NCI-H2196 treated with DMSO at 0.1 percent for 48 hours (cell line): Measurements from ENCODE around the gene MYMK.
"Not testable (repeated sequence)": the region's sequence is repeated elsewhere in the genome, so short reads cannot be mapped to it uniquely, and the experiment has no call there.

Experiments
- DNase-seq: peaks from one replicate; lab custom pipeline; 2025; ENCODE audit not compliant: unreplicated experiment; lab: John Stamatoyannopoulos, UW

Gene MYMK, protein sequence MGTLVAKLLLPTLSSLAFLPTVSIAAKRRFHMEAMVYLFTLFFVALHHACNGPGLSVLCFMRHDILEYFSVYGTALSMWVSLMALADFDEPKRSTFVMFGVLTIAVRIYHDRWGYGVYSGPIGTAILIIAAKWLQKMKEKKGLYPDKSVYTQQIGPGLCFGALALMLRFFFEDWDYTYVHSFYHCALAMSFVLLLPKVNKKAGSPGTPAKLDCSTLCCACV

DNA sequence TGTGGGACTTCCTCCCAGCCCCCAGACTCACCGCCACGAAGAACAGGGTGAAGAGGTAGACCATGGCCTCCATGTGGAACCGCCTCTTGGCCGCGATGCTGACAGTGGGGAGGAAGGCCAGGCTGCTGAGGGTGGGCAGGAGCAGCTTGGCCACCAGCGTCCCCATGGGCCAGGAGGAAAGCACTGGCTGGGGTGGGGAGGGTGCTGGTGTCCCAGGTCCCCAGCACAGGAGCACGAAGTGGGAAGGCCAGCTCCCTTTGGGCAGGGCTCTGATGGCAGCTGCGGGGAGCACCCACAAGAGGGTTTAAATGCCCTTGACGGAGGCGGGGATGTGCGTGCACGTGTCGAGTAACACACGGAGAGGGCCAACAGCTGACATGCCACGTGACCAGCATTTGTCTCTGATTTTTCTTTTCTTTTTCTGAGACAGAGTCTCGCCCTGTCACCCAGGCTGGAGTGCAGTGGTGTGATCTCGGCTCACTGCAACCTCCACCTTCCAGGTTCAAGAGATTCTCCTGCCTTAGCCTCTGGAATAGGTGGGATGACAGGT lies at the start of gene MYMK:
Gene MYMK, minus strand, starts transcription at position 281 of the 550 bp plus-strand sequence. Its CDS starts 115 bp downstream, at position 166.
- DNase-seq = no peak

DNA sequence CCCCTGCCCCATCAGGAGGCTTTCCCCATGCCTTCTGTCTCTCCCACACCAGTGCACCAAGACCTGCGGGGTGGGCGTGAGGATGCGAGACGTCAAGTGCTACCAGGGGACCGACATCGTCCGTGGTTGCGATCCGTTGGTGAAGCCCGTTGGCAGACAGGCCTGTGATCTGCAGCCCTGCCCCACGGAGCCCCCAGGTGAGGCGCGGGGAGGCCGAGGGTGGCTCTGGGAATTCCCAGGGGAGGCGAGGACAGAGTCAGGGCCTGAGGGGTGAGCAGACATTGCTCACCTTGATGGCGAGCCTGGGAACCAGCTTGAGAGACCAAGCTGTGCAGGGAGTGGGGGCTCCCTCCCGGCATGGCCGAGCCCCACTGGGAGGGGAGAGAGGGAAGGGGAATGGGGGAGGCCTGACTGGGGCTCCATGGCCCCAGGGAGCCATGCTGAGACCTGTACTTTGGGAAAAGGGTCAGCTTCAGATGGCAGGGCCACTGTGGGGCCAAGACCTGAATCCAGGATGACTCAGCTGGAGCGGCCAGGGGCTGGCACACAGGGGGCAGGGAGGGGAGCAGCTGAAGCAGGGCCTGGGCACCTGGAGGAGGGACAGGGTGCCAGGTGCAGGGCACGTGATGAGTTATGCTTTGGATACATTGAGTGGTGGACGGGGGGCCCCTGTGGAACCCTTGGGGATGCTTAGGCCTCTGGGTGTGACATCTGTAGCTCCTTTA lies 49.2 kb upstream of the MYMK start:
- DNase-seq = no peak

DNA sequence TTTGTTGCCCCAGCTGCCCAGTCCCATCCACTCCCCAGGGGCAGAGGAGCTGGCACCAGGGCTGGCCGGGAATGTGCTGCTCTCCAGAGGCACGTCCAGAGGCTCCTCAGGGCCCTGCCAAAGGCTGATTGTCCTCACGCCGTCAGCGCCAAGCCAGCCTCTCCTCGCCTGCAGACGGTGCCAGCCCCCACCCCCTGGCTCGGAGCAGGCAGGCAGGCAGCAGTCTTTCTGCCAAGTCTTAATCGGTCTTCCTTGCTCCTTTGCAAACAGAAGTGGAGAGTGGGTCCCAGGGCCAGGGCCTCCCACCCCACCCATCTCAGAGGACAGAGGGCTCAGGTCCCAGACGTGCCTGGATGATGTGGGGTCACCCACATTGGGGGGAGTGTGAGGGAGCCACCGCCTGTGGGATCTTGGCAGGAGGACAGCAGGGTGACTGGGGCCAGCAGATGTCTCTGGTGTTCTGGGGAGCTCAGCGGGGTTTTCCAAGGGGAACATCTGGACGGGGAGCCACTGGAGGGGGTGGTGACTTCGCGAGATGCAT lies 48.1 kb upstream of the MYMK start:
- peak; percentile 23 for DNase-seq

DNA sequence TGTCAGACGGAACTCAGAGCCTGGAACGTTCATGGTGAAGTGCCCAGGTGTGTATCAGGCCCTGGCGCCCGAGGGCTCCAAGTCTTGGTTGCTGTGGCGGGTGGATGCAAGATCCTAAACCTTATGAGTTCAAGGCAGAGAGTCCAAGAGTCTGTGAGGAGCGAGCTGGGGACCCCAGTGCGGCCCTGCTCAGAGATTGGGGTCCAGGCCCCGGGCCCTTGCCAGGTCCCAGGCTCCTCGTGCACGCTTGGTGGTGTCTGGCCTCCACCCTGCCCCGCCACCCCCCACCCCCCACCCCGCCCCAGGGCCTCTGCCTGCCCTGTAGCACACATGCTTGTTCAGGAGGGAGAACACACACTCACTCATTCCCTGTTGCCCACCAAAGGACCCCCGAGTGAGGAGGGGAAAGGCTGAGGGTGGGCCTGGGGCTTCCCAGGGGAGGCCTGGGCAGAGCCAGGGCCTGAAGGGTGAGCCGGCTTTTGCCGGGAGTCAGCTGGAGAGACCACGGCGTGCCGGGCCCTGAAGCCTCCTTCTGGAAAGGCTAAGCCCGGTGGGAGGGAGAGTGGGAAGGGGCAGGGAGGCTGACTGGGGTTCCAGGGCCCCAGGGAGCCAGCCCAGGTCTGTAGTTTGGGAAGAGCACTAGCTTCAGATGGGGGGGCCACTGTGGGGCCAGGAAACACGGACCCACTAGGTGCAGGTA lies 47.3 kb upstream of the MYMK start:
- no peak for DNase-seq

DNA sequence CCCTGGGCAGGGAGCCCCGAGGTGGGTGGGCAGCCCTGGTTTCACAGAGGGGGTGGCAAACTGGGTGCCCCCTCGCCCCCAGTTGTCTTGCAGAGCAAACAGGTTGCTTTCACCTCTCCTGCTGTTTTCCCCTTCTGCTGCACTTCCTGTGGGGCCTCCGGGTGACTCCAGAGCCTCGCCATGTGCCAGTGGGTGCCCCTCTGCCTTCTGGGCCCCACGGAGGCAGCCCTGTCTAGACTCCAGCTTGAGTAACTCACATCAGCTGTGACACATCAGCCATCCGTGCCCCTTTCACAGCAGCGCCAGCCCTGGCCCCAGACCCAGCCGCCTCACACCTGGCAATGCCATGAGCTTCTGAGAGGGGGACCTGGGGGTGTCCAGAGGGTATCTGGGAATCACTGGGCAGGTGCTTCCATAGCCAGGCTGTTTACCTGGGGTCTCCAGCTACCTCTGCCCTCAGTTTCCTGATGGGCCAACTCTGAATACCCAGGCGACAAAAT lies 46.7 kb upstream of the MYMK start:
- DNase-seq = no peak

DNA sequence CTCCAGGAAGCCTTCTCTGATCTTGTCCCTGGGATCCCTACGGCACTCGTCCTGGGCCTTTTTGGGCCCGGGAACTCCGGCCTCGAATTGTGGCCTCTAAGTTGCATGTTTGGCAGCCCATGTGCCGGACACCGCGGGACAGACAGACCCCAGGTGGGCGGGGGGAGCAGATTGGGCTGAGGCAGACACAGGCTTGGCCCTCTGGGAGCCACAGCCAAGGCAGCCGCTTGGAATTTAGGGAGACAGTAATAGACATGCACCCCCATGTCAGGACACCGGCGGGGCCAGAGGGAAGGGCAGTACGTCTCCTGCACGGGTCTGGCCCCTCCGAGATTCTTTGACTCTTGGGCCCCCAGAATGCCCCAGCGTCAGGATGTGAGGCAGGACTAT lies 45.9 kb upstream of the MYMK start:
- no peak for DNase-seq

DNA sequence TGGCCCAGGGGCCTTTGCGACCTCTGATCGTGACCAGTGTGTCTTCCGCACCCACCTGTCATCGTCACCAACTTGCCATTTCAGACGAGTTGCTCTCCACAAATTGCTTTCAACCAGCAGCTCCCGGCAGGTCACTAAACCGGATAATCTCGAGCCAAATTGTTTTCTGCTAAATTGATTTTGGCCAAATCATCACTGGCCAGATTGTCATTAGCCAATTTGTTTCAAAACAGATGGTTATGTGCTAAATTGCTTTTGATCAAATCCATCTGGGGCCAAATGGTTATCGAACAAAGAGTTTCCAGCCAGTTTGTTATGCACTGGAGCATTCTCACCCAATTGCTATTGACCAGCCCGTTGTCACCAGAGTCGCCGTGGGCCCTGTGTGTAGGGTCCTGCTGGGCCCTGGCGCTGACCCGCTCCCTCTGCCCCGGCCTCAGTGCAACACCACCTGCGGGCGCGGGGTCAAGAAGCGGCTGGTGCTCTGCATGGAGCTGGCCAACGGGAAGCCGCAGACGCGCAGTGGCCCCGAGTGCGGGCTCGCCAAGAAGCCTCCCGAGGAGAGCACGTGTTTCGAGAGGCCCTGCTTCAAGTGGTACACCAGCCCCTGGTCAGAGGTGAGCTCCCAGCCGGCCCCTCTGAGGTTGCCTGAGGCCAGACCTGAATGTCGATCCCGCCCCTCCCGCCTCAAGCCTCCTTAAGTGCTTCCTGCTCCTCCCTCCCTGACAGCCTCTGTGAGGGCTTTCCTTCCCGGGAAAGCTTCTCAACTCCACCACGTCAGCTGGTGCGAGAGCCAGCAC lies 45.3 kb upstream of the MYMK start:
- no peak for DNase-seq

DNA sequence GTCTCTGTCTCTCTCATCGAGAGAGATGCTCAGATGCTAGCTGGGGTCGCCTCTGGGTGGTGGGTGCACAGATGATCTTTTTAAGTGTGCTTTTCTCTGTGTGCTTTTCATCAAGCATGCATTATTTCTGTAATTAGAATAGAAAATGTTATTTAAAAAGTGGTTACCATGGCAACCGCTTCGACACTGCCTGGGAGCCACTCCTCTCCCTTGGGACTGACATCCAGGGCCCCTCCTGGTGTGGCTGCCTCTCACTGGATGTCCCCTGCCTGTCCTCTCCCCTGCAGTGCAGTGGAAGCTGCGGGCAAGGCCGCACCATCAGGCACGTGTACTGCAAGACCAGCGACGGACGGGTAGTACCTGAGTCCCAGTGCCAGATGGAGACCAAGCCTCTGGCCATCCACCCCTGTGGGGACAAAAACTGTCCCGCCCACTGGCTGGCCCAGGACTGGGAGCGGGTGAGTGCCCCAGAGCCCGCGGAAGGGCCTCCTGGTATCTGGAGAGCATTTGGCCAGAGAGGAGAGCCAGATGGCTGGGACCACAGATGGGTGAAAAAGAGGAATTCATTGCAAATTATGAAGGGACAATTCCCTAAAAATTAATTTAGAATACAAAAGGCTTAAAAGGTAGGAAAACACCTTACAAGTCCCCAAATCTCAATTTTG lies 44.5 kb upstream of the MYMK start:
- no peak for DNase-seq

DNA sequence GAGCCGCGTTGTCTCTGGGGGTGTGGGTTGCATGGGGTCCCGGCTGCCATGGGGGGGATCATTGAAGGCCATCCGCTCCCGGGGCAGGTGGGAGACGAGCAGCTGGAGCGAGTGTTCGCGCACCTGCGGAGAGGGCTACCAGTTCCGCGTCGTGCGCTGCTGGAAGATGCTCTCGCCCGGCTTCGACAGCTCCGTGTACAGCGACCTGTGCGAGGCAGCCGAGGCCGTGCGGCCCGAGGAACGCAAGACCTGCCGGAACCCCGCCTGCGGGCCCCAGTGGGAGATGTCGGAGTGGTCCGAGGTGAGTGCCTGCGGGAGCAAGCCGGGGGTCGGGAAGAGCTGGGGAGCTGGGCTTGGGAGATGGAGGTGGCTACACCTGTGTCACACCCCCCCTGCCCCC lies 43.4 kb upstream of the MYMK start:
- DNase-seq = no peak

DNA sequence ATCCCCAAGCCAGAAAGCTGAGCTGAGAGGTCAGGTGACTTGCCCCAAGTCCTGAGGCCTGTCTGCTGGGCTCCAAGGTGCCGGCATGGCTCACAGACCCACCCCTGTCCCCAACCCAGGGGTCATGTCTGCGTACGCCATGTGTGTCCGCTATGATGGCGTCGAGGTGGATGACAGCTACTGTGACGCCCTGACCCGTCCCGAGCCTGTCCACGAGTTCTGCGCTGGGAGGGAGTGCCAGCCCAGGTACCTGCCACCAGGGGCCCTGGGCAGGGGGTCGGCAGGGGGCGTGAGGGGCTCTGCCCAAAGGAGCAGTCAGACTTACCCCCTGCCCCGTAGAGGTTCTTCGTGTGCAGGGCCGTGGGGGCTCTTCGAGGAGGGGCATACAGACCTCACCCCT lies 42.1 kb upstream of the MYMK start:
- DNase-seq = no peak

DNA sequence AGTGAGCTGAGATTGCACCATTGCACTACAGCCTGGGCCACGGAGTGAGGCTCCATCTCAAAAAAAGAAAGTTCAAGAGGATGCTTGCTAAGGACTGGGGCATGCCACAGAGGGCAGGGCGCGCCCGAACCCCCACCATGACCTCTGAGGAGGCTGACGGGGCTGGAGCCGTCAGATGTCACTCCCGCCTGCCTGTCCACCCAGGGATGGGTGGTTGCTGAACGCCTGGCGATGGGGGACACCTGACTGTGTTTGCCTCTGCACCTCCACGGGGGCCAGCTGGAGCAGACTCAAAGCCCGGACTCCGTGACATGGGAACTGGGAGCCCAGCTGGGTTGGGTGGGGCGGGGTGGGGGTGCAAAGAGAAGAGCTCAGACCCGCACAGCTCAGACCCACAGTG lies 41.6 kb upstream of the MYMK start:
- DNase-seq = no peak

DNA sequence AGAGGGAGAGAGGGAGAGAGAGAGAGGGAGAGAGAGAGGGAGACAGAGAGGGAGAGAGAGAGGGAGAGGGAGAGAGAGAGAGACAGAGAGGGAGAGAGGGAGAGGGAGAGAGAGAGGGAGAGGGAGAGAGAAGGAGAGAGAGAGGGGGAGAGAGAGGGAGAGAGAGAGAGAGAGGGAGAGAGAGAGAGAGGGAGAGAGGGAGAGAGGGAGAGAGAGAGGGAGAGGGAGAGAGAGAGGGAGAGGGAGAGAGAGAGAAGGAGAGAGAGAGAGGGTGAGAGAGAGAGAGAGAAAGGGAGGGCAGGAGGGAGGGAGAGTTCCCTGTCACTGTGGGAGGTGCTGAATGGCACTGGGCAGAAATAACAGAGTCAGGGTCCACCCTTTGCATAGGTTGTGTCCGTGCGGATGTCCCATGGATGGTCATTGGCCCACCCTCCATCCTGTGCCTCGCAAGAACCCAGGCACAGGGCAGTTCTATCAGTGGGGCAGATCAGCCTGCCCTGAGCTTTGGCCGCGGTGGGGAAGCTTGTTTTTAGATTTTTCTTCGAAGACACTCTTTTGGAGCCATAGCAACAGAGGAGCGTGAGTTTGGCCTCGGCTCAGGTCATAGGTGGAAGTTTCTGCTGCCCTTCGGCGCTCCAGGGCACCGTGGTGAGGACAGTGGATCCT lies 39.8 kb upstream of the MYMK start:
- DNase-seq = no peak

DNA sequence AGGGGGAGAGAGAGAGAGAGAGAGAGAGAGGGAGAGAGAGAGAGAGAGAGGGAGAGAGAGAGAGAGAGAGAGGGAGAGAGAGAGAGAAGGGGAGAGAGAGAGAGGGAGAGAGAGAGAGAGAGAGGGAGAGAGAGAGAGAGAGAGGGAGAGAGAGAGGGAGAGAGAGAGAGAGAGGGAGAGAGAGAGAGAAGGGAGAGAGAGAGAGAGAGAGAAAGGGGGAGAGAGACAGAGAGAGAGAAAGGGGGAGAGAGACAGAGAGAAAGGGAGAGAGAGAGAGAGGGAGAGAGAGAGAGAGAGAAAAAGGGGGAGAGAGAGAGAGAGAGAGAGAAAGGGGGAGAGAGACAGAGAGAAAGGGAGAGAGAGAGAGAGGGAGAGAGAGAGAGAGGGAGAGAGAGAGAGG lies 39.1 kb upstream of the MYMK start:
- DNase-seq = not testable (repeated sequence)

DNA sequence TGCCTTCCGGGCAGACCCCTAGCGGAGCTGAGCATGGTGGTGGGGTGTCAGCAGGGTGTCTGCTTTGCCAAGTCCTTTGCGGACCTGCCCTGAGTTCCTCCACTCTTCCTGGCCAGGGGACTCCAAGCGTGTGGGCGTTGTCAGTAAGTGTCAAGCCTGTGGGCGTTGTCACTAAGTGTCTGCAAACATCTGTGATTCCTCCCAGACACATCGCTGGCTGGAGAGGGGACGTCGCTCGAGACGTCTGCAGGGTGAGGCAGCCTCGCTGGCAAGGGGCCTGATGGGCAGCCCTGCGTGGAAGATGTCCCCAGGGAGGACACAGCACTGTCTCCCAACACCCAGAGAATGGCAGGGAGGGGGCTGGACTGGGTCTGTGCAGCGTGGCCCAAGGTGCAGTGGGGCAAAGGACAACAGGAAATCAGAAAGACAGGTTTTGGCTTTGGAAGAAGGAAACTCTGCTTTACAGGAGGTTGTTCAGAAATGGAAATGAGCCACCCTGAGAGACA lies 38.6 kb upstream of the MYMK start:
- no peak for DNase-seq

DNA sequence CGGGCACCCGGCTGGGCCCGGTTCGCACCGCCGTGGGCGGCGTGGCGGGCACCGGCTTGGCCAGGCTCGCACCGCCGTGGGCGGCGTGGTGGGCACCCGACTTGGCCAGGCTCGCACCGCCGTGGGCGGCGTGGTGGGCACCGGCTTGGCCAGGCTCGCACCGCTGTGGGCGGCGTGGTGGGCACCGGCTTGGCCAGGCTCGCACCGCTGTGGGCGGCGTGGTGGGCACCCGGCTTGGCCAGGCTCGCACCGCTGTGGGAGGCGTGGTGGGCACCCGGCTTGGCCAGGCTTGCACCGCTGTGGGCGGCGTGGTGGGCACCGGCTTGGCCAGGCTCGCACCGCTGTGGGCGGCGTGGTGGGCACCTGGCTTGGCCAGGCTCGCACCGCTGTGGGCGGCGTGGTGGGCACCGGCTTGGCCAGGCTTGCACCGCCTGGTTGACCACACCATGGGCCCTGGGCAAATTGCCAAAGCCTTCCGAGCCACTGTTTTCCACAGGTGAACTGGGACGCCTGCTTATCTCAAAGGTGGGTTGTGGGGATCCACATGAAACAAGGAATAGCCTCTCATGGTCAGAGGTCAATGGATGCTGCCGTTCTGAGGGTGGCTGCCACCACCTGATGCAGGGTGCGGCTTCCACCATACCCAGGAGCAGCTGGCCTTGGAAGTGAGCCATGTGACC lies 38.0 kb upstream of the MYMK start:
- DNase-seq = no peak

DNA sequence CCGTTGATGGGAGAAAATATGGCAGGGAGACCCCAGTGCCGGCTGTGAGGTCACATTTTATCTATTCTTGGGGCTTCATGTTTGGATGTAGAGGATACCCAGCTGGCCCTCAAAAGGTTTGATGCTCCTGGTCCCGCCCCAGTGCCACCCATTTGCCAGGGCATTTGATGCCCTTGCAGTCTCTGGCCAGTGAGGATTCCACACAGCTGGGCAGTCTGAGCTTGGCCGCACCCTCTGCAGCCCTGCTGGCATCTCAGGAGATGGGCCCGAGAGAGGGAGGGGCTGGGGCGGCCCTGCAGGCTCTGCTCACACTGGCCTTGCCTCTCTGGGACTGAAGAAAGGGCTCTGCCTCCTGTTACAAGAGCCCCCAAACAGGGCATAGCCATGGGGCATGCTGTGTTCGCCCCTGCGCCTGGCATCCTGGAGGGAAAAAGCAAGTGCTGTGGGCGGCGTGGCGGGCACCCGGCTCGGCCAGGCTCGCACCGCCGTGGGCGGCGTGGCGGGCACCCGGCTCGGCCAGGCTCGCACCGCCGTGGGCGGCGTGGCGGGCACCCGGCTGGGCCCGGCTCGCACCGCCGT lies 37.3 kb upstream of the MYMK start:
- DNase-seq = no peak

DNA sequence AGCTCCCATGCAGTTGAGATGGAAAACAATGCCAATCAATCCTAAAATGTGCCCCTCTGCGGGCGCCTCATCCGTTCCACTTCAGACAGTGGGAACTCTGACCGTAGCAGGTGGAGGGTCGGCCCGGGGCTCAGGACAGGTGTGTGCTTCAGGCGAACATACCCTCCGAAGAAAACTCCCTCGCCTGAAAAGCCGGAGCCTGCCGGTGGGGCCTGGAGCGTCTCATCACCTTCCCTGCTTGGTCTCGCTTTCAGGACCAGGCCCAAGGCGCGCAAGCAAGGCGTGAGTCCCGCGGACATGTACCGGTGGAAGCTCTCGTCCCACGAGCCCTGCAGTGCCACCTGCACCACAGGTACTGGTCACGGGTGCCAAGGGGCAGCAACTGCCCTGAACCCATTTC lies 36.2 kb upstream of the MYMK start:
- DNase-seq = no peak

DNA sequence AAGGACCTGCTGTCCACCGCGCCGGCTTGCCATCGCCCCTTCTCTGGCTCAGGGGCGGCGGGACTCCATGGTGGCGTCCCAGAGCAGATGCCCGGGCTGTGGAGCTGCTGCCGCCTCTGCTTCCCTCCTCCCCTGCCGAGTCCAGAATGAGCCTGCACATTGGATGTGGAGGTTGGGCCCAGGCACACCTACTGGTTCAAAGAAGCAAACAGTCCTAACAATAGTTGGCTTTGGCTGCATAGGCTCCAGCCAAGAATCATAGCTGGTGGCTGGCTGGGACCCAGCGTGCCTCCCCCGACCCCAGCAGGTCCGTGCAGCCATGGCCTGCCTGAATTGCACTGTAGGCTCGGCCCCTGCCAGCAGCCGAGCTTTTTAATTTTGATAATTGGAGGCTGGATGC lies 35.6 kb upstream of the MYMK start:
- DNase-seq = peak; percentile 23
